ENCODE results near the gene NAT16.

NAT16 gene

GRCh38 chr7:101179713-101180112 lies 380 bp downstream of the NAT16 start:
- H3K4me3 ChIP-seq (replicated peaks; ENCODE audit: insufficient read depth, low read length), result no peak overlapping the region
- no peak for TF ChIP-seq POLR2AphosphoS5 (IDR thresholded peaks at IDR 0.05; ENCODE audit: low read depth)
- TF ChIP-seq CTCF (IDR thresholded peaks at IDR 0.05; ENCODE audit: insufficient read depth, low read length), result no peak
- no peak for TF ChIP-seq GABPA (IDR thresholded peaks at IDR 0.05; ENCODE audit: low read depth)
- no peak for TF ChIP-seq SPI1 (IDR thresholded peaks at IDR 0.05; ENCODE audit: borderline replicate concordance, low read depth)
- no peak for DNase-seq (ENCODE audit: low read depth in 1 of 2, low spot score in 1 of 2)
- no peak overlapping the region for H3K27ac ChIP-seq (replicated peaks)
- H3K27me3 ChIP-seq (ENCODE audit: insufficient read depth, poor library complexity, severe bottlenecking), result peaks cover 46% of the 10 kb centered on the region

- peaks cover 52% of the 10 kb centered on the region for H3K27me3 ChIP-seq (ENCODE audit: insufficient read depth, poor library complexity, severe bottlenecking)
- TF ChIP-seq REST (IDR thresholded peaks at IDR 0.05; ENCODE audit: insufficient replicate concordance, low read depth), result no peak
- no peak for TF ChIP-seq CTCF (IDR thresholded peaks at IDR 0.05; ENCODE audit: insufficient read depth, low read length)
- no peak for TF ChIP-seq GABPA (IDR thresholded peaks at IDR 0.05; ENCODE audit: low read depth)
- TF ChIP-seq SPI1 (IDR thresholded peaks at IDR 0.05; ENCODE audit: borderline replicate concordance, low read depth), result no peak
- TF ChIP-seq POLR2AphosphoS5 (IDR thresholded peaks at IDR 0.05; ENCODE audit: low read depth), result no peak
- H3K27ac ChIP-seq (replicated peaks), result no peak overlapping the region
- H3K4me3 ChIP-seq (replicated peaks; ENCODE audit: insufficient read depth, low read length), result no peak overlapping the region
- DNase-seq (ENCODE audit: low read depth in 1 of 2, low spot score in 1 of 2), result no peak
Observed at GRCh38 chr7:101179117-101179516, 976 bp downstream of the NAT16 start.

GRCh38 chr7:101177644-101178043 lies 2.4 kb downstream of the NAT16 start:
- Histone ChIP-seq H3K27ac (replicated peaks) (no peak overlapping the region), H3K27me3 (ENCODE audit: insufficient read depth, poor library complexity, severe bottlenecking) (peaks cover 67% of the 10 kb centered on the region), H3K4me3 (replicated peaks; ENCODE audit: insufficient read depth, low read length) (no peak overlapping the region)
- DNase-seq (ENCODE audit: low read depth in 1 of 2, low spot score in 1 of 2), result no peak
- TF ChIP-seq SPI1 (IDR thresholded peaks at IDR 0.05; ENCODE audit: borderline replicate concordance, low read depth), result no peak
- TF ChIP-seq GABPA (IDR thresholded peaks at IDR 0.05; ENCODE audit: low read depth), result no peak
- no peak for TF ChIP-seq REST (IDR thresholded peaks at IDR 0.05; ENCODE audit: insufficient replicate concordance, low read depth)
- TF ChIP-seq CTCF (IDR thresholded peaks at IDR 0.05; ENCODE audit: insufficient read depth, low read length), result no peak
- no peak for TF ChIP-seq POLR2AphosphoS5 (IDR thresholded peaks at IDR 0.05; ENCODE audit: low read depth)

- no peak overlapping the region for H3K4me3 ChIP-seq (replicated peaks; ENCODE audit: insufficient read depth, low read length)
- no peak for DNase-seq (ENCODE audit: low read depth in 1 of 2, low spot score in 1 of 2)
- peaks cover 74% of the 10 kb centered on the region for H3K27me3 ChIP-seq (ENCODE audit: insufficient read depth, poor library complexity, severe bottlenecking)
- H3K27ac ChIP-seq (replicated peaks), result no peak overlapping the region
- no peak for TF ChIP-seq CTCF (IDR thresholded peaks at IDR 0.05; ENCODE audit: insufficient read depth, low read length)
- no peak for TF ChIP-seq POLR2AphosphoS5 (IDR thresholded peaks at IDR 0.05; ENCODE audit: low read depth)
- TF ChIP-seq GABPA (IDR thresholded peaks at IDR 0.05; ENCODE audit: low read depth), result no peak
- TF ChIP-seq SPI1 (IDR thresholded peaks at IDR 0.05; ENCODE audit: borderline replicate concordance, low read depth), result no peak
- TF ChIP-seq REST (IDR thresholded peaks at IDR 0.05; ENCODE audit: insufficient replicate concordance, low read depth), result no peak
Observed at GRCh38 chr7:101175664-101176063, 4.4 kb downstream of the NAT16 start.
